Measurements from ENCODE around the gene CORO7. TPM values are rescaled to one million over a fixed set of nuclear protein-coding genes. Genes with fewer than 3 reads are reported as not detected.

Gene CORO7
- total and polyA plus RNA-seq, 10 donors: 29.7 to 177 (median 117) TPM

DNA sequence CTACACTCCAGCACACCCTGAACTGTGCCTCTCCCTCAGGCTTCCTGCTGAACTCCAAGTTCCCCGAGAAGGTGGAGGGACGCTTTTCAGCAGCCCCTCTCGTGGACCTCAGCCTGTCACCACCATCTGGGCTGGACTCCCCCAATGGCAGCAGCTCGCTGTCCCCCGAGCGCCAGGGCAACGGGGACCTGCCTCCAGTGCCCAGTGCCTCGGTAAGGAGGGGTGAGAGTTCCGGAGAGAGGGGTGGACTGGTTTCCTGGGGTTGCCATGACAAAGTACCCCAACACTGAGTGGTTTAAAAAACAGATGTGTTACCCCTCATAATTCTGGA lies 83.1 kb downstream of the CORO7 start:
- WGBS, 5 donors: 55 to 69% (median 57%) methylated on average over 6 to 9 of the region's 9 CpGs
- intact Hi-C loops (cut with DNase I; ENCODE audit: low total_unique reads): loop anchor here (5.0 kb wide), 1 partner anchor 46 kb away; no protein-coding TSS in a partner anchor
- Histone ChIP-seq H3K4me1 (peaks cover 13 to 24% (median 22%) of the 10 kb centered on the region in 6 donors), H3K27me3 (replicated peaks in 1 of 7) (peaks cover 0 to 19% (median 0%) of the 10 kb centered on the region in 7 donors), H3K9me3 (no peaks in the 10 kb centered on the region), H3K27ac (no peak overlapping the region), H3K36me3 (peaks cover 0 to 51% (median 9%) of the 10 kb centered on the region in 6 donors), H3K4me3 (no peak overlapping the region)
- no peak for TF ChIP-seq POLR2A (IDR thresholded peaks at IDR 0.05)
- peak in 1 of 3 donors; percentile 16 for TF ChIP-seq POLR2AphosphoS5 (IDR thresholded peaks at IDR 0.05)
- TF ChIP-seq, protein P1, sequence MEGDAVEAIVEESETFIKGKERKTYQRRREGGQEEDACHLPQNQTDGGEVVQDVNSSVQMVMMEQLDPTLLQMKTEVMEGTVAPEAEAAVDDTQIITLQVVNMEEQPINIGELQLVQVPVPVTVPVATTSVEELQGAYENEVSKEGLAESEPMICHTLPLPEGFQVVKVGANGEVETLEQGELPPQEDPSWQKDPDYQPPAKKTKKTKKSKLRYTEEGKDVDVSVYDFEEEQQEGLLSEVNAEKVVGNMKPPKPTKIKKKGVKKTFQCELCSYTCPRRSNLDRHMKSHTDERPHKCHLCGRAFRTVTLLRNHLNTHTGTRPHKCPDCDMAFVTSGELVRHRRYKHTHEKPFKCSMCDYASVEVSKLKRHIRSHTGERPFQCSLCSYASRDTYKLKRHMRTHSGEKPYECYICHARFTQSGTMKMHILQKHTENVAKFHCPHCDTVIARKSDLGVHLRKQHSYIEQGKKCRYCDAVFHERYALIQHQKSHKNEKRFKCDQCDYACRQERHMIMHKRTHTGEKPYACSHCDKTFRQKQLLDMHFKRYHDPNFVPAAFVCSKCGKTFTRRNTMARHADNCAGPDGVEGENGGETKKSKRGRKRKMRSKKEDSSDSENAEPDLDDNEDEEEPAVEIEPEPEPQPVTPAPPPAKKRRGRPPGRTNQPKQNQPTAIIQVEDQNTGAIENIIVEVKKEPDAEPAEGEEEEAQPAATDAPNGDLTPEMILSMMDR (IDR thresholded peaks at IDR 0.05 in 8 of 11, conservative IDR thresholded peaks at IDR 0.05 in 3 of 11): no peak
- DNase-seq: no peak

DNA sequence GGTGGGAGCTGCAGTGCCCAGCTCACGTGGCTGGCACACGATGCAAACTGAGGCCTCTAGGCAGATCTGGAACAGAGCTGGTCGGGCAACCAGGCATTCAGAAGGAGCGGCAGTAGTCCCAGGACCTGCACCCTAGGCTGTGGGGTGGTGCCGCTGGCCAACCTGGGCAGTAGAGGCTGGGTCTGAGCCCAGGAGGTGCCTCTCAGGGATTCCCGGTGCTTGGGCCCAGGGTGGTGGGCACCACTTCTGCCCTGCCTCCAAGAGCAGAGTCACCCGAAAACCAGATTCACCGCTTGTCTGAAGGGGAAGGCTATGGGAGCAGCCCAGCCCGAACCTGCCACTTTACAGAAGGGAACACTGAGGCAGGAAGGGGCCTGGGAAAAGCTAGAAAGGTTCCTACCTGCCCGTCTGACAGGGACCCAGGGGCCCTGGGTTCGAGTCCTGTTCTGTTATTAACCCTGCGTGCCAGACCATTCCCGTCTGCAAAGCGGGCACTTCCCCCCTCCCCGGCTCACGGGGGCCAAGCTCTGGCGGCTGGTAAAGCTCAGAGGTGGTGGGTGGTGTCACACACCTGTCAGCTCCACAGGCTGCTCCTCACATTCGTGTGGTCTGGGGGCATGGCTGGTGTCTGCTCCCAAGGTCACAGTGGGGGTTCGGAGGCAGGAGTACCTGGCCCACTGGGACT lies 83.6 kb downstream of the CORO7 start:
- TF ChIP-seq, protein P1 (IDR thresholded peaks at IDR 0.05 in 8 of 11, conservative IDR thresholded peaks at IDR 0.05 in 3 of 11): no peak
- TF ChIP-seq POLR2AphosphoS5 (IDR thresholded peaks at IDR 0.05) (no peak), POLR2A (IDR thresholded peaks at IDR 0.05) (no peak)
- Histone ChIP-seq H3K9me3 (no peaks in the 10 kb centered on the region), H3K4me3 (no peak overlapping the region), H3K4me1 (peaks cover 18 to 29% (median 27%) of the 10 kb centered on the region in 6 donors), H3K27ac (no peak overlapping the region), H3K36me3 (peaks cover 0 to 46% (median 5%) of the 10 kb centered on the region in 6 donors), H3K27me3 (replicated peaks in 1 of 7) (peaks cover 0 to 24% (median 0%) of the 10 kb centered on the region in 7 donors)
- WGBS, 5 donors: 80 to 85% (median 82%) methylated on average over 13 to 19 of the region's 19 CpGs
- intact Hi-C loops (cut with DNase I; ENCODE audit: low total_unique reads): loop anchor here (5.0 kb wide), 1 partner anchor 45 kb away; no protein-coding TSS in a partner anchor
- DNase-seq: no peak

DNA sequence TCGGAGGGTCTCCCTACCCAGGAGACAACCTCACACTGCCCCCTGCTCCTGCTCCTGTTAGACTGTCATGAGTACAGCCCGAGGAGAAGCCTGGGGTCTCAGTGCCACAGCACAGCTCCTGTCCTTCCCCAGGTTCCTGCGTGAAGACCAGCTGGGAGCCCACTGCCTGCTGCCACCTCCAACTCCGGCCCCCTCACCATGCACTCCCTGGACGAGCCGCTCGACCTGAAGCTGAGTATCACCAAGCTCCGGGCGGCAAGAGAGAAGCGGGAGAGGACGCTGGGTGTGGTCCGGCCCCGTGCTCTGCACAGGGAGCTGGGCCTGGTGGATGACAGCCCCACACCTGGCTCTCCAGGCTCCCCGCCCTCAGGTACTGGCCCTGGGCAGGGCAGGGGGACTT lies 84.3 kb downstream of the CORO7 start:
- 87 to 91% (median 91%) methylated on average over 13 to 14 of the region's 14 CpGs for WGBS, 5 donors
- TF ChIP-seq POLR2AphosphoS5 (IDR thresholded peaks at IDR 0.05) (peak in 1 of 3 donors; percentile 21), POLR2A (IDR thresholded peaks at IDR 0.05) (no peak)
- TF ChIP-seq, protein P1 (IDR thresholded peaks at IDR 0.05 in 8 of 11, conservative IDR thresholded peaks at IDR 0.05 in 3 of 11): no peak
- H3K27ac ChIP-seq: no peak overlapping the region
- peaks cover 19 to 36% (median 34%) of the 10 kb centered on the region in 6 donors for H3K4me1 ChIP-seq
- peaks cover 0 to 31% (median 0%) of the 10 kb centered on the region in 7 donors for H3K27me3 ChIP-seq (replicated peaks in 1 of 7)
- DNase-seq: no peak
- H3K4me3 ChIP-seq: no peak overlapping the region
- peaks cover 0 to 39% (median 1%) of the 10 kb centered on the region in 6 donors for H3K36me3 ChIP-seq
- no peaks in the 10 kb centered on the region for H3K9me3 ChIP-seq
- intact Hi-C loops (cut with DNase I; ENCODE audit: low total_unique reads): loop anchor here (5.0 kb wide), 1 partner anchor 45 kb away; no protein-coding TSS in a partner anchor

DNA sequence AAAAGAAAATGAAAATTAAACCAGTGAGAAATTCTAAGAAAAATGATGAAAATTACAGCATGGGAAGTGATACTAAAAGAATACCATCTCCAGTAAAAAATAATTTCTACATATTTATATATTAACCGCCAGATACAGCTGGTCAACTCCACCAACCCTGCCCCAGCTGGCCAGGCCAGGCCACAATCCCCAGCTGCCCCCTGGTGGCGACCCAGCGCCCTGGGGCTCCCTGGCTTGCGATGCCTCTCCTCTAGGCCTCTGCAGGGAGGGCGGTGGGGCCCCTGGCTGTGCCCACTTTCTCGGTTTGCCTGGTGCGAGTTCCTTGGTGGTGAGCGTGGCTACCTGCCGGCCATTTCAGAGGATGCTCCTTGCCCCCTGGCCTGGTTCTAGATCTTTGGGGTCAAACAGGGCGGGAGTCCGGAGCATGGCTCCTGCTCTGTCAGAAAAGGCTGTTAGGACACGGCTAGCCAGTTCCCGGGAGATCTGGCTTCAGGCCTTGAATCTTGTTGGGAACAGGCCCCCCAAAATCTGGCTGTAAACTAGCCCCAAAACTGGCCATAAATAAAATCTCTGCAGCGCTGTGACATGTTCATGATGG lies 86.0 kb downstream of the CORO7 start:
- TF ChIP-seq, protein P1 (IDR thresholded peaks at IDR 0.05 in 8 of 11, conservative IDR thresholded peaks at IDR 0.05 in 3 of 11): peak; percentile 85 to 98 (median 95)
- TF ChIP-seq POLR2AphosphoS5 (IDR thresholded peaks at IDR 0.05) (peak; percentile 16 to 77 (median 58)), POLR2A (IDR thresholded peaks at IDR 0.05) (no peak)
- peak; percentile 96 for DNase-seq
- Histone ChIP-seq H3K9me3 (no peaks in the 10 kb centered on the region), H3K27ac (peak overlapping the region in 1 of 8 donors; percentile 74), H3K36me3 (peaks cover 0 to 23% (median 0%) of the 10 kb centered on the region in 6 donors), H3K4me3 (no peak overlapping the region), H3K27me3 (replicated peaks in 1 of 7) (peaks cover 0 to 33% (median 0%) of the 10 kb centered on the region in 7 donors), H3K4me1 (peaks cover 19 to 52% (median 44%) of the 10 kb centered on the region in 6 donors)
- intact Hi-C loops (cut with DNase I; ENCODE audit: low total_unique reads): loop anchor here (5.0 kb wide), 1 partner anchor 43 kb away; no protein-coding TSS in a partner anchor
- WGBS, 5 donors: 41 to 53% (median 51%) methylated on average over 14 of the region's 14 CpGs
